ENCODE measurements around the gene CYYR1.

DNA sequence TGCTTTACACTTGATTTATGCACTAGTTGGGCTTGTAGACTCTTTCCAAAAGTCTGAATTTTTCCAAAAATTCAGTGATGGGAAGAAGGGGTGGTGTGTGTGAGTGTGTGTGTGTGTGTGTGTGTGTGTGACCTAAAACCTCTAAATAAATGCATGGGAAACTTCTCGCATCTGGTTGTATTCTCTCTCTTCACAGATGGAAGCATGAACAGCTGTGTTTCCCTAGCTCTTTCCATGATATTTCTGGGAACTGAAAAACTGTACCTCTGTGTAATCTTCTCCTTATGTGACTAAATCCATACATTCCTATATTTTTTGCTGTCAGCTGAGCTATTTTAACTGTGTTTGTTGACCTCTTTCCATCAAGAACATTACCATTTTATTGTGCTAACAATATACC lies 26.2 kb upstream of the CYYR1 start:
- no peak for TF ChIP-seq POLR2AphosphoS5 (IDR thresholded peaks at IDR 0.05; ENCODE audit: borderline replicate concordance, low read depth, low read length)
- no peak for TF ChIP-seq EZH2 (IDR thresholded peaks at IDR 0.05)
- TF ChIP-seq FOXP2 (optimal IDR thresholded peaks at IDR 0.05; ENCODE audit: control extremely low read depth, extremely low read length, insufficient read depth): no peak
